IMR-90 (cell line): Measurements from ENCODE around the gene IRF6. TPM values are rescaled to one million over a fixed set of nuclear protein-coding genes. Genes with fewer than 3 reads are reported as not detected.

ENCODE experiments used
- ATAC-seq: fragments of 200-7000 bp; cut with Tn5 transposase; 2 replicates; pipeline ENCODE4 v1.9.1; 2020; ENCODE audit warnings: low read depth, mild to moderate bottlenecking, moderate library complexity
- BruUV-seq: library from RNA; stranded (reverse); fragments of 400-500 nt; replicated peaks from 2 replicates; lab custom pipeline; 2021; lab: Mats Ljungman, UMichigan
- CTCF ChIA-PET: fragments of 300-600 bp; formaldehyde crosslinking; extraction: SDS; loops from one replicate; lab custom pipeline; 2021; ENCODE audit warnings: antibody characterized with exemption; lab: Yijun Ruan, JAX
- POLR2A ChIA-PET: fragments of 300-600 bp; sonication (Branson Sonifier 250); formaldehyde crosslinking; loops from one replicate; lab custom pipeline; 2022; ENCODE audit warnings: antibody characterized with exemption; ENCODE audit not compliant: unreplicated experiment; lab: Charles Lee
- DNase-seq: peaks from one replicate; pipeline ENCODE4 v3.0.0; 2013
- H2AFZ ChIP-seq: replicated peaks from 2 replicates; pipeline ENCODE3; 2013; ENCODE audit warnings: low read length, mild to moderate bottlenecking; ENCODE audit not compliant: poor library complexity
- H2AK5ac ChIP-seq: 2 replicates; pipeline ENCODE4 v1.6.1; 2013; ENCODE audit warnings: low read depth, low read length, inconsistent platforms
- H2AK9ac ChIP-seq: replicated peaks from 2 replicates; pipeline ENCODE3; 2013; ENCODE audit warnings: mild to moderate bottlenecking, low read depth, low read length, moderate library complexity; ENCODE audit not compliant: poor library complexity
- H2BK120ac ChIP-seq: 2 replicates; pipeline ENCODE4 v1.6.1; 2013; ENCODE audit warnings: low read depth, low read length, inconsistent platforms
- H2BK15ac ChIP-seq: 3 replicates; pipeline ENCODE4 v1.6.1; 2013; ENCODE audit warnings: low read depth, low read length, inconsistent platforms
- H2BK20ac ChIP-seq: 2 replicates; pipeline ENCODE4 v1.6.1; 2013; ENCODE audit warnings: low read depth, mild to moderate bottlenecking, inconsistent platforms, low read length, moderate library complexity
- H2BK5ac ChIP-seq: 2 replicates; pipeline ENCODE4 v1.6.1; 2013; ENCODE audit warnings: mild to moderate bottlenecking, low read depth, low read length, inconsistent platforms; ENCODE audit not compliant: poor library complexity, severe bottlenecking
- H3K14ac ChIP-seq: replicated peaks from 2 replicates; pipeline ENCODE4 v1.6.1; 2013; ENCODE audit warnings: low read depth, low read length, inconsistent platforms
- H3K18ac ChIP-seq: 2 replicates; pipeline ENCODE4 v1.6.1; 2013; ENCODE audit warnings: low read depth, low read length, control low read depth
- H3K23ac ChIP-seq: 2 replicates; pipeline ENCODE4 v1.6.1; 2013; ENCODE audit warnings: low read depth, low read length, inconsistent platforms
- H3K27ac ChIP-seq: 2 replicates; pipeline ENCODE4 v1.5.1; 2013; ENCODE audit warnings: mild to moderate bottlenecking, control low read depth, low read length; ENCODE audit not compliant: insufficient read depth
- H3K27me3 ChIP-seq: 2 replicates; pipeline ENCODE4 v1.6.1; 2013; ENCODE audit warnings: low read length; ENCODE audit not compliant: control insufficient read depth, insufficient read depth
- H3K36me3 ChIP-seq: 2 replicates; pipeline ENCODE4 v1.6.1; 2013; ENCODE audit warnings: low read length, mixed read lengths; ENCODE audit not compliant: control insufficient read depth, insufficient read depth
- H3K4ac ChIP-seq: 2 replicates; pipeline ENCODE4 v1.6.1; 2013; ENCODE audit warnings: low read depth, low read length, inconsistent platforms
- H3K4me1 ChIP-seq: 2 replicates; pipeline ENCODE4 v1.6.1; 2013; ENCODE audit warnings: low read length, mixed read lengths; ENCODE audit not compliant: control insufficient read depth, insufficient read depth
- H3K4me2 ChIP-seq: 2 replicates; pipeline ENCODE4 v1.6.1; 2013; ENCODE audit warnings: low read depth, mild to moderate bottlenecking, control low read depth, low read length, moderate library complexity
- H3K4me3 ChIP-seq: 2 replicates; pipeline ENCODE4 v1.5.1; 2013; ENCODE audit warnings: low read depth, mild to moderate bottlenecking, control low read depth, low read length, moderate library complexity; ENCODE audit not compliant: insufficient read depth
- H3K56ac ChIP-seq: 2 replicates; pipeline ENCODE4 v1.6.1; 2013; ENCODE audit warnings: low read length, inconsistent platforms; ENCODE audit not compliant: insufficient read depth; ENCODE audit errors: extremely low read depth
- H3K79me1 ChIP-seq, 2 experiments: 2 replicates each; pipeline ENCODE4 v1.6.1; 2013; ENCODE audit warnings: low read length in 2 of 2, inconsistent platforms in 1 of 2, low read depth in 1 of 2
- H3K9ac ChIP-seq: 2 replicates; pipeline ENCODE4 v1.6.1; 2013; ENCODE audit warnings: low read depth, low read length, control low read depth
- H3K9me1 ChIP-seq: 2 replicates; pipeline ENCODE4 v1.6.1; 2013; ENCODE audit warnings: low read length, inconsistent platforms; ENCODE audit not compliant: insufficient read depth
- H3K9me3 ChIP-seq: 2 replicates; pipeline ENCODE4 v1.6.1; 2013; ENCODE audit warnings: low read length; ENCODE audit not compliant: control insufficient read depth, insufficient read depth
- H4K20me1 ChIP-seq: 2 replicates; pipeline ENCODE4 v1.6.1; 2013; ENCODE audit warnings: low read length, inconsistent platforms; ENCODE audit not compliant: insufficient read depth
- H4K5ac ChIP-seq: 2 replicates; pipeline ENCODE4 v1.6.1; 2013; ENCODE audit warnings: mild to moderate bottlenecking, low read depth, low read length, control low read depth
- H4K8ac ChIP-seq, 2 experiments: 2 replicates each; pipeline ENCODE4 v1.6.1; 2013; ENCODE audit warnings: low read depth in 2 of 2, low read length in 2 of 2, control low read depth in 1 of 2, inconsistent platforms in 1 of 2
- H4K91ac ChIP-seq: 2 replicates; pipeline ENCODE4 v1.6.1; 2013; ENCODE audit warnings: low read depth, low read length, inconsistent platforms; ENCODE audit not compliant: insufficient read depth
- BHLHE40 ChIP-seq: fragments of 150-350 bp; IDR thresholded peaks from 2 replicates; pipeline ENCODE4 v1.6.1; 2016; ENCODE audit warnings: mild to moderate bottlenecking, low read depth, low read length
- CHD1 ChIP-seq: IDR thresholded peaks from 2 replicates; pipeline ENCODE4 v1.6.1; 2012; ENCODE audit warnings: low read depth, low read length, improper control_type of control experiment
- ELK1 ChIP-seq: fragments of 150-350 bp; IDR thresholded peaks from 2 replicates; pipeline ENCODE4 v1.6.1; 2016; ENCODE audit warnings: low read depth, mild to moderate bottlenecking, low read length, moderate library complexity, borderline replicate concordance
- MAFK ChIP-seq: IDR thresholded peaks from 2 replicates; pipeline ENCODE4 v1.6.1; 2012; ENCODE audit warnings: low read depth, low read length, improper control_type of control experiment
- MAZ ChIP-seq: IDR thresholded peaks from 2 replicates; pipeline ENCODE4 v1.6.1; 2012; ENCODE audit warnings: low read depth, mild to moderate bottlenecking, low read length, improper control_type of control experiment, moderate library complexity, borderline replicate concordance
- RCOR1 ChIP-seq: IDR thresholded peaks from 2 replicates; pipeline ENCODE4 v1.6.1; 2012; ENCODE audit warnings: mild to moderate bottlenecking, low read length, improper control_type of control experiment; ENCODE audit not compliant: insufficient replicate concordance
- RFX5 ChIP-seq: IDR thresholded peaks from 2 replicates; pipeline ENCODE4 v1.8.0; 2012; ENCODE audit warnings: low read depth, mild to moderate bottlenecking, low read length, moderate library complexity
- dilution Hi-C: fragments of 300-500 bp; cut with HindIII; formaldehyde crosslinking; loops from one replicate; pipeline ENCODE4 v1.14.3; 2018; ENCODE audit warnings: low sequenced_read_pairs; ENCODE audit not compliant: unreplicated experiment
- in situ Hi-C: fragments of 300-500 bp; cut with MboI; formaldehyde crosslinking; loops from 3 replicates; pipeline ENCODE4 v1.14.3; 2019; ENCODE audit warnings: low sequenced_read_pairs, inconsistent platforms, mixed read lengths
- intact Hi-C: fragments of 100-400 bp; cut with micrococcal nuclease; formaldehyde crosslinking; loops from 2 replicates; pipeline ENCODE4 v1.10.0; 2022
- polyA plus RNA-seq, 3 experiments: library from polyadenylated mRNA; depleted of rRNA; stranded (reverse); fragments of >200 nt; gene quantifications; 2 replicates each; pipeline ENCODE4 v1.2.3, GENCODE V29; 2012; ENCODE audit warnings: low replicate concordance in 1 of 3
- total RNA-seq: library from RNA; depleted of rRNA; stranded (reverse); fragments of >200 nt; gene quantifications from 2 replicates; pipeline ENCODE4 v1.2.3, GENCODE V29; 2012

Gene IRF6
- total and polyA plus RNA-seq, 2 of the 4 experiments (the other 2 are of a cell fraction) = 1.2 to 2.9 TPM

- H2BK15ac ChIP-seq = no peak overlapping the region
- H3K4me2 ChIP-seq = no peak overlapping the region
- peaks cover 11% of the 10 kb centered on the region for H3K4me1 ChIP-seq
- peaks cover 0 to 12% of the 10 kb centered on the region in 2 experiments; a peak in 2 of 4 replicates for H3K79me1 ChIP-seq
- no peak overlapping the region for H3K27ac ChIP-seq
- no peak for DNase-seq
- intact Hi-C loops (no loop called here), dilution Hi-C loops (no loop called here), in situ Hi-C loops (no loop called here)
- no TSS peak for BruUV-seq
- H2BK120ac ChIP-seq = no peak overlapping the region
- TF ChIP-seq RCOR1 (no peak), BHLHE40 (no peak), ELK1 (no peak), MAFK (no peak), RFX5 (no peak), MAZ (no peak), CHD1 (no peak)
- H3K9me1 ChIP-seq = peaks cover 25% of the 10 kb centered on the region
- H3K27me3 ChIP-seq = no peaks in the 10 kb centered on the region
- no peak overlapping the region for H3K9ac ChIP-seq
- no peak overlapping the region for H2BK20ac ChIP-seq
- H2BK5ac ChIP-seq = no peak overlapping the region
- H3K23ac ChIP-seq = no peak overlapping the region
- no peak overlapping the region for H3K56ac ChIP-seq
- H3K4ac ChIP-seq = no peak overlapping the region
- no peak overlapping the region for H2AFZ ChIP-seq
- no peak for ATAC-seq
- H3K9me3 ChIP-seq = no peaks in the 10 kb centered on the region
- H3K4me3 ChIP-seq = no peak overlapping the region
- POLR2A ChIA-PET = no interaction called here
- H3K18ac ChIP-seq = no peak overlapping the region
- no peak overlapping the region; the same call in 1 of the 2 replicates for H3K14ac ChIP-seq
- H4K5ac ChIP-seq = no peak overlapping the region
- no peak overlapping the region for H4K8ac ChIP-seq
- no peak overlapping the region for H2AK9ac ChIP-seq
- no peak overlapping the region for H4K91ac ChIP-seq
- no peak overlapping the region for H2AK5ac ChIP-seq
- CTCF ChIA-PET = no interaction called here
- H3K36me3 ChIP-seq = no peaks in the 10 kb centered on the region
- no peaks in the 10 kb centered on the region for H4K20me1 ChIP-seq
Observed at GRCh38 chr1:209767706-209768105, 38.2 kb downstream of the IRF6 start.
